H9 (cell line): ENCODE data around the gene ZNF469. TPM values are rescaled to one million over a fixed set of nuclear protein-coding genes. Genes with fewer than 3 reads are reported as not detected.

ENCODE experiments used
- DNase-seq: peaks from one replicate; pipeline ENCODE4 v3.0.0-alpha.2; 2017
- H2AFZ ChIP-seq: one replicate; pipeline ENCODE4 v1.6.1; 2013; ENCODE audit warnings: mild to moderate bottlenecking, low read length, control low read depth, moderate library complexity
- H2AK5ac ChIP-seq: 2 replicates; pipeline ENCODE4 v1.6.1; 2013; ENCODE audit warnings: low read length, control low read depth, mixed read lengths; ENCODE audit not compliant: insufficient read length
- H2BK120ac ChIP-seq: one replicate; pipeline ENCODE4 v1.6.1; 2013; ENCODE audit warnings: low read depth, mild to moderate bottlenecking, low read length, control low read depth, inconsistent platforms; ENCODE audit not compliant: poor library complexity, severe bottlenecking
- H2BK12ac ChIP-seq: 2 replicates; pipeline ENCODE4 v1.6.1; 2013; ENCODE audit warnings: low read length, control low read depth, mixed read lengths, low read depth; ENCODE audit not compliant: insufficient read length
- H2BK15ac ChIP-seq: 2 replicates; pipeline ENCODE4 v1.6.1; 2013; ENCODE audit warnings: low read depth, low read length, control low read depth
- H2BK20ac ChIP-seq: one replicate; pipeline ENCODE4 v1.6.1; 2013; ENCODE audit warnings: low read depth, mild to moderate bottlenecking, low read length, control low read depth, inconsistent platforms; ENCODE audit not compliant: poor library complexity, severe bottlenecking
- H2BK5ac ChIP-seq: 2 replicates; pipeline ENCODE4 v1.6.1; 2013; ENCODE audit warnings: low read length, control low read depth, mixed read lengths; ENCODE audit not compliant: insufficient read length
- H3K14ac ChIP-seq: 2 replicates; pipeline ENCODE4 v1.6.1; 2013; ENCODE audit warnings: low read length, control low read depth; ENCODE audit not compliant: insufficient read depth
- H3K18ac ChIP-seq: 2 replicates; pipeline ENCODE4 v1.6.1; 2013; ENCODE audit warnings: low read depth, mild to moderate bottlenecking, mixed read lengths, low read length, control low read depth; ENCODE audit not compliant: insufficient read length
- H3K23ac ChIP-seq: 2 replicates; pipeline ENCODE4 v1.6.1; 2013; ENCODE audit warnings: low read length, control low read depth, mixed read lengths, low read depth; ENCODE audit not compliant: insufficient read length
- H3K23me2 ChIP-seq: 2 replicates; pipeline ENCODE4 v1.6.1; 2013; ENCODE audit warnings: low read depth, mild to moderate bottlenecking, mixed read lengths, low read length, control low read depth; ENCODE audit not compliant: insufficient read length, poor library complexity, severe bottlenecking
- H3K27ac ChIP-seq: 2 replicates; pipeline ENCODE4 v1.5.1; 2013; ENCODE audit warnings: low read length, control low read depth, mixed read lengths, low read depth; ENCODE audit not compliant: insufficient read length
- H3K27me3 ChIP-seq: 2 replicates; pipeline ENCODE4 v1.6.1; 2013; ENCODE audit warnings: low read length, control low read depth, inconsistent platforms; ENCODE audit not compliant: insufficient read depth
- H3K4ac ChIP-seq: 2 replicates; pipeline ENCODE4 v1.6.1; 2013; ENCODE audit warnings: low read depth, mild to moderate bottlenecking, control low read depth, inconsistent platforms, low read length, moderate library complexity
- H3K4me1 ChIP-seq: 2 replicates; pipeline ENCODE4 v1.6.1; 2013; ENCODE audit warnings: low read length, control low read depth, inconsistent platforms; ENCODE audit not compliant: insufficient read depth
- H3K4me2 ChIP-seq: 2 replicates; pipeline ENCODE4 v1.6.1; 2013; ENCODE audit warnings: low read length, control low read depth, mixed read lengths; ENCODE audit not compliant: insufficient read length, insufficient read depth
- H3K56ac ChIP-seq: 2 replicates; pipeline ENCODE4 v1.6.1; 2013; ENCODE audit warnings: low read depth, mild to moderate bottlenecking, mixed read lengths, low read length, control low read depth; ENCODE audit not compliant: insufficient read length
- H3K79me1 ChIP-seq: 2 replicates; pipeline ENCODE4 v1.6.1; 2013; ENCODE audit warnings: low read depth, mild to moderate bottlenecking, moderate library complexity, low read length, control low read depth, inconsistent platforms; ENCODE audit not compliant: insufficient read depth, poor library complexity, severe bottlenecking
- H3K79me2 ChIP-seq: 2 replicates; pipeline ENCODE4 v1.6.1; 2013; ENCODE audit warnings: low read length, control low read depth, inconsistent platforms; ENCODE audit not compliant: insufficient read depth
- H3K9ac ChIP-seq: 2 replicates; pipeline ENCODE4 v1.6.1; 2013; ENCODE audit warnings: low read length, control low read depth, mixed read lengths; ENCODE audit not compliant: insufficient read length; ENCODE audit errors: extremely low read depth
- H3K9me3 ChIP-seq: one replicate; pipeline ENCODE4 v1.6.1; 2013; ENCODE audit warnings: low read depth, low read length, inconsistent platforms; ENCODE audit not compliant: control insufficient read depth
- H3T11ph ChIP-seq: one replicate; pipeline ENCODE4 v1.6.1; 2013; ENCODE audit warnings: mild to moderate bottlenecking, low read length, control low read depth, inconsistent platforms
- H4K20me1 ChIP-seq: one replicate; pipeline ENCODE4 v1.6.1; 2013; ENCODE audit not compliant: control insufficient read depth, insufficient read length, insufficient read depth
- H4K5ac ChIP-seq: 2 replicates; pipeline ENCODE4 v1.6.1; 2013; ENCODE audit warnings: low read depth, mild to moderate bottlenecking, mixed read lengths, low read length, control low read depth; ENCODE audit not compliant: insufficient read length
- H4K8ac ChIP-seq: replicated peaks from 2 replicates; pipeline ENCODE4 v1.6.1; 2013; ENCODE audit warnings: low read length, control low read depth, mixed read lengths, low read depth; ENCODE audit not compliant: insufficient read length
- H4K91ac ChIP-seq: 2 replicates; pipeline ENCODE4 v1.6.1; 2013; ENCODE audit warnings: low read depth, mild to moderate bottlenecking, moderate library complexity, mixed read lengths, low read length, control low read depth; ENCODE audit not compliant: insufficient read length
- H3K27ac Mint-ChIP-seq, 3 experiments: 2 replicates in 2 of 3; 3 replicates in 1 of 3; pipeline ENCODE4 v1.8.0; 2020 to 2021; ENCODE audit warnings: mixed read lengths in 3 of 3, mild to moderate bottlenecking in 1 of 3, moderate library complexity in 1 of 3
- H3K27me3 Mint-ChIP-seq: 2 replicates; pipeline ENCODE4 v1.8.0; 2021; ENCODE audit warnings: low read depth, mild to moderate bottlenecking, moderate library complexity, mixed read lengths
- H3K36me3 Mint-ChIP-seq, 3 experiments: 2 replicates in 2 of 3; 3 replicates in 1 of 3; pipeline ENCODE4 v1.8.0; 2020 to 2021; ENCODE audit warnings: low read depth in 3 of 3, mixed read lengths in 3 of 3; ENCODE audit not compliant: insufficient read depth in 1 of 3
- H3K4me1 Mint-ChIP-seq, 2 experiments: 2 replicates each; pipeline ENCODE4 v1.8.0; 2020; ENCODE audit warnings: mixed read lengths in 2 of 2
- H3K4me3 Mint-ChIP-seq, 2 experiments: 2 replicates in 1 of 2; 3 replicates in 1 of 2; pipeline ENCODE4 v1.8.0; 2020 to 2021; ENCODE audit warnings: mild to moderate bottlenecking in 2 of 2, mixed read lengths in 2 of 2, moderate library complexity in 1 of 2
- H3K9me3 Mint-ChIP-seq, 2 experiments: 2 replicates in 1 of 2; 3 replicates in 1 of 2; pipeline ENCODE4 v1.8.0; 2020; ENCODE audit warnings: mild to moderate bottlenecking in 2 of 2, mixed read lengths in 2 of 2, moderate library complexity in 1 of 2
- CTCF ChIP-seq: fragments of 200-600 bp; sonication (generic); conservative IDR thresholded peaks from 3 replicates; pipeline ENCODE4 v1.8.0; 2021; ENCODE audit warnings: antibody characterized with exemption, mild to moderate bottlenecking
- WGBS: extraction: QIAGEN DNeasy Blood & Tissue Kit; methylation state at CpG from one replicate; pipeline ENCODE4 v1.1.7; 2013; ENCODE audit warnings: missing lambda C conversion rate, low lambda C conversion rate, mixed read lengths; ENCODE audit not compliant: insufficient read length; ENCODE audit errors: extremely low coverage; 5-methylcytosine and 5-hydroxymethylcytosine counted together
- total RNA-seq: library from RNA; stranded (reverse); gene quantifications from 2 replicates; pipeline ENCODE4 v1.2.1, GENCODE V29; 2021

Gene ZNF469
- total RNA-seq, 1 experiment from 2014 or later = 4.4 TPM

GRCh38 chr16:88384222-88385111 lies 1.7 kb downstream of the ZNF469 start:
- H4K8ac ChIP-seq = no peak overlapping the region
- no peaks in the 10 kb centered on the region for H3K79me2 ChIP-seq
- H4K20me1 ChIP-seq = no peaks in the 10 kb centered on the region
- H3K9ac ChIP-seq = no peak overlapping the region
- no peak overlapping the region for H4K91ac ChIP-seq
- H2AK5ac ChIP-seq = no peak overlapping the region
- H2AFZ ChIP-seq = no peak overlapping the region
- peaks cover 13% of the 10 kb centered on the region; the same call in 1 of the 2 replicates for H3K27me3 ChIP-seq
- H3K27ac ChIP-seq = no peak overlapping the region
- H3T11ph ChIP-seq = no peak overlapping the region
- H2BK120ac ChIP-seq = no peak overlapping the region
- no peak overlapping the region for H2BK15ac ChIP-seq
- no peaks in the 10 kb centered on the region for H3K9me3 ChIP-seq
- no peak for TF ChIP-seq CTCF
- Mint-ChIP-seq H3K9me3 (no peaks in the 10 kb centered on the region), H3K36me3 (no peaks in the 10 kb centered on the region; a peak in 1 of 7 replicates), H3K4me3 (peak overlapping the region; percentile 47 to 75), H3K27me3 (peaks cover 52% of the 10 kb centered on the region), H3K27ac (no peak overlapping the region), H3K4me1 (peaks cover 12% of the 10 kb centered on the region in 2 experiments)
- H4K5ac ChIP-seq = no peak overlapping the region
- H2BK5ac ChIP-seq = no peak overlapping the region
- H3K14ac ChIP-seq = no peak overlapping the region
- no CpG with 5 or more reads among the region's 18 CpGs for WGBS
- no peak overlapping the region for H3K18ac ChIP-seq
- H3K23me2 ChIP-seq = peaks cover 5% of the 10 kb centered on the region
- H3K23ac ChIP-seq = no peak overlapping the region
- H3K79me1 ChIP-seq = no peaks in the 10 kb centered on the region
- H2BK12ac ChIP-seq = no peak overlapping the region
- peaks cover 3% of the 10 kb centered on the region; the same call in 1 of the 2 replicates for H3K4me1 ChIP-seq
- no peak overlapping the region for H3K56ac ChIP-seq
- H2BK20ac ChIP-seq = no peak overlapping the region
- H3K4me2 ChIP-seq = peak overlapping the region; percentile 30
- no peak overlapping the region for H3K4ac ChIP-seq
- DNase-seq = no peak
